ENCODE measurements around the gene ISCA1. TPM values are rescaled to one million over a fixed set of nuclear protein-coding genes. Genes with fewer than 3 reads are reported as not detected.

Gene ISCA1
- polyA plus RNA-seq, 1 donor from 2014 or later, result 141 TPM

Small RNA genes within 50 kb of the gene (small RNA-seq; reads per million reads assigned to genes)
- gene AL137849.1 (0 reads per million in 3 experiments), gene RN7SKP264 (0 reads per million in 3 experiments)

Other genes starting within 250 kb of the ISCA1 start
- 76.8 and 77.4 TPM in 2 replicates for gene GOLM1, start 183.0 kb downstream of the ISCA1 start, polyA plus RNA-seq
- not detected in 2 replicates for gene C9orf153, start 22.9 kb downstream of the ISCA1 start, polyA plus RNA-seq
- gene TUT7, start 71.9 kb upstream of the ISCA1 start, polyA plus RNA-seq, result 21.0 and 21.1 TPM in 2 replicates

Data from neural cell (in vitro differentiated cells).